ENCODE measurements around the gene SOX1. TPM values are rescaled to one million over a fixed set of nuclear protein-coding genes. Genes with fewer than 3 reads are reported as not detected.

Gene SOX1
- total and polyA plus RNA-seq, 8 donors = 0.08 TPM; not detected in 7

- no peak for TF ChIP-seq CTCF (IDR thresholded peaks at IDR 0.05)
- Histone ChIP-seq H3K27ac (no peak overlapping the region), H3K36me3 (no peaks in the 10 kb centered on the region), H3K4me3 (no peak overlapping the region), H3K27me3 (peaks cover 96 to 100% of the 10 kb centered on the region in 2 donors), H3K9me3 (no peaks in the 10 kb centered on the region), H3K4me1 (peaks cover 0 to 10% of the 10 kb centered on the region in 2 donors)
- intact Hi-C loops (cut with DNase I) = no loop called here
- ATAC-seq = no peak
- DNase-seq = no peak
These were observed 11.1 kb upstream of the SOX1 start for GRCh38 chr13:112055915-112056269.

GRCh38 chr13:112056284-112056727, 10.6 kb upstream of the SOX1 start:
- ATAC-seq (no peak), DNase-seq (no peak)
- intact Hi-C loops (cut with DNase I) = no loop called here
- H3K27me3 ChIP-seq = peaks cover 98 to 100% of the 10 kb centered on the region in 2 donors
- H3K4me3 ChIP-seq = no peak overlapping the region
- H3K9me3 ChIP-seq = no peaks in the 10 kb centered on the region
- no peaks in the 10 kb centered on the region for H3K36me3 ChIP-seq
- H3K4me1 ChIP-seq = peaks cover 0 to 10% of the 10 kb centered on the region in 2 donors
- no peak for TF ChIP-seq CTCF (IDR thresholded peaks at IDR 0.05)
- no peak overlapping the region for H3K27ac ChIP-seq

GRCh38 chr13:112056739-112057438, 10.1 kb upstream of the SOX1 start:
- Histone ChIP-seq H3K27ac (no peak overlapping the region), H3K9me3 (no peaks in the 10 kb centered on the region), H3K4me3 (no peak overlapping the region), H3K27me3 (peaks cover 99 to 100% of the 10 kb centered on the region in 2 donors), H3K4me1 (peaks cover 0 to 10% of the 10 kb centered on the region in 2 donors), H3K36me3 (no peaks in the 10 kb centered on the region)
- no peak for DNase-seq
- intact Hi-C loops (cut with DNase I) = no loop called here
- no peak for TF ChIP-seq CTCF (IDR thresholded peaks at IDR 0.05)
- no peak for ATAC-seq

GRCh38 chr13:112057439-112057735, 9.6 kb upstream of the SOX1 start:
- Histone ChIP-seq H3K27me3 (peaks cover 99 to 100% of the 10 kb centered on the region in 2 donors), H3K4me3 (no peak overlapping the region), H3K36me3 (no peaks in the 10 kb centered on the region), H3K9me3 (no peaks in the 10 kb centered on the region), H3K27ac (no peak overlapping the region), H3K4me1 (peaks cover 0 to 11% of the 10 kb centered on the region in 2 donors)
- no peak for TF ChIP-seq CTCF (IDR thresholded peaks at IDR 0.05)
- DNase-seq (no peak), ATAC-seq (no peak)
- intact Hi-C loops (cut with DNase I) = no loop called here

GRCh38 chr13:112057736-112058518, 9.0 kb upstream of the SOX1 start:
- TF ChIP-seq CTCF (IDR thresholded peaks at IDR 0.05) = no peak
- DNase-seq = no peak
- Histone ChIP-seq H3K4me3 (no peak overlapping the region), H3K27me3 (peaks cover 100% of the 10 kb centered on the region in 2 donors), H3K27ac (no peak overlapping the region), H3K36me3 (no peaks in the 10 kb centered on the region), H3K4me1 (peaks cover 0 to 16% of the 10 kb centered on the region in 2 donors), H3K9me3 (no peaks in the 10 kb centered on the region)
- no peak for ATAC-seq
- intact Hi-C loops (cut with DNase I) = no loop called here

Measured in left lung (tissue), 10 donors.